ENCODE data around the gene PARD3. TPM values are rescaled to one million over a fixed set of nuclear protein-coding genes. Genes with fewer than 3 reads are reported as not detected.

The PARD3 gene
- polyA plus RNA-seq, 1 donor from 2014 or later: 12.4 TPM

- H3K4me2 ChIP-seq (ENCODE audit: low read length): no peak overlapping the region
- peaks cover 5% of the 10 kb centered on the region for H3K9me3 ChIP-seq (ENCODE audit: low read length)
- TF ChIP-seq EP300 (conservative IDR thresholded peaks at IDR 0.05; ENCODE audit: poor library complexity, severe bottlenecking) (no peak), EZH2 (IDR thresholded peaks at IDR 0.05; ENCODE audit: borderline replicate concordance, insufficient read depth, low read length, poor library complexity, severe bottlenecking) (no peak), REST (IDR thresholded peaks at IDR 0.05; ENCODE audit: borderline replicate concordance) (no peak), SMC3 (conservative IDR thresholded peaks at IDR 0.05; ENCODE audit: poor library complexity) (no peak), RAD21 (conservative IDR thresholded peaks at IDR 0.05) (no peak), TAF1 (IDR thresholded peaks at IDR 0.05; ENCODE audit: low read depth) (no peak)
- no peak overlapping the region for H3K9ac ChIP-seq (ENCODE audit: low read length)
- no peaks in the 10 kb centered on the region for H3K36me3 ChIP-seq (ENCODE audit: insufficient read depth, low read length)
- H3K27ac ChIP-seq (ENCODE audit: low read length): no peak overlapping the region
- H3F3A ChIP-seq (ENCODE audit: insufficient read depth, low read length, poor library complexity, severe bottlenecking): no peaks in the 10 kb centered on the region
- H3K27me3 ChIP-seq (ENCODE audit: insufficient read depth, low read depth, low read length): no peaks in the 10 kb centered on the region
- H3K4me3 ChIP-seq (ENCODE audit: low read length): no peak overlapping the region
- H3K9me2 ChIP-seq (ENCODE audit: insufficient read depth, low read length): no peaks in the 10 kb centered on the region
- no peak overlapping the region for H2AFZ ChIP-seq (ENCODE audit: low read depth, low read length)
- H4K20me1 ChIP-seq (ENCODE audit: insufficient read depth): no peaks in the 10 kb centered on the region
- no peaks in the 10 kb centered on the region for H3K79me2 ChIP-seq (replicated peaks; ENCODE audit: insufficient read depth, low read length)
Observed at GRCh38 chr10:34083567-34083966, 731.5 kb downstream of the PARD3 start.

DNA sequence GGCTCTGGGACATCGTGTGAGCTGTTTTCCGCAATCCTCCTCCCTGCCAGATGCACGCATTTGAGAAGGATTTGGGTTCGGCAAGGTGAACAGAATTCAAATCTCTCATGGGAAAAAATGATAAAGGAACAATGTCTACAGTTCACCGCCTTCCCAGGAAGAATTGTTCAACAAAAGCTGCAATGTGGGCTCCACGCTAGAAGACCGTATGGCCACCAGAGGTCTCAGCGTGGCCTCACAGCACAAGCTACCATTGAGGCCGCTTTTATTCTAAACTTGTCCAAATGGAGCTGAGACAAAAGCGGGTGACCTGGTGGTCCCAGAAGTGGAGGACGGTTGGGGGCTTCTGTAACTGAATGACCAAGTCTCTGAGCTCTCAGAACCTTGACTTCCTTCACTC is 733.1 kb downstream of the PARD3 start:
- no peak overlapping the region for H2AFZ ChIP-seq (ENCODE audit: low read depth, low read length)
- no peak overlapping the region for H3K9ac ChIP-seq (ENCODE audit: low read length)
- no peak overlapping the region for H3K27ac ChIP-seq (ENCODE audit: low read length)
- no peak overlapping the region for H3K4me2 ChIP-seq (ENCODE audit: low read length)
- peaks cover 5% of the 10 kb centered on the region for H3K9me3 ChIP-seq (ENCODE audit: low read length)
- H3K9me2 ChIP-seq (ENCODE audit: insufficient read depth, low read length): no peaks in the 10 kb centered on the region
- no peaks in the 10 kb centered on the region for H3K79me2 ChIP-seq (replicated peaks; ENCODE audit: insufficient read depth, low read length)
- no peak overlapping the region for H3K4me3 ChIP-seq (ENCODE audit: low read length)
- H3F3A ChIP-seq (ENCODE audit: insufficient read depth, low read length, poor library complexity, severe bottlenecking): no peaks in the 10 kb centered on the region
- H4K20me1 ChIP-seq (ENCODE audit: insufficient read depth): no peaks in the 10 kb centered on the region
- TF ChIP-seq SMC3 (conservative IDR thresholded peaks at IDR 0.05; ENCODE audit: poor library complexity) (no peak), RAD21 (conservative IDR thresholded peaks at IDR 0.05) (no peak), EP300 (conservative IDR thresholded peaks at IDR 0.05; ENCODE audit: poor library complexity, severe bottlenecking) (no peak), POLR2AphosphoS5 (IDR thresholded peaks at IDR 0.05) (no peak), MXI1 (conservative IDR thresholded peaks at IDR 0.05; ENCODE audit: poor library complexity, severe bottlenecking) (no peak)
- TF ChIP-seq, protein P1, sequence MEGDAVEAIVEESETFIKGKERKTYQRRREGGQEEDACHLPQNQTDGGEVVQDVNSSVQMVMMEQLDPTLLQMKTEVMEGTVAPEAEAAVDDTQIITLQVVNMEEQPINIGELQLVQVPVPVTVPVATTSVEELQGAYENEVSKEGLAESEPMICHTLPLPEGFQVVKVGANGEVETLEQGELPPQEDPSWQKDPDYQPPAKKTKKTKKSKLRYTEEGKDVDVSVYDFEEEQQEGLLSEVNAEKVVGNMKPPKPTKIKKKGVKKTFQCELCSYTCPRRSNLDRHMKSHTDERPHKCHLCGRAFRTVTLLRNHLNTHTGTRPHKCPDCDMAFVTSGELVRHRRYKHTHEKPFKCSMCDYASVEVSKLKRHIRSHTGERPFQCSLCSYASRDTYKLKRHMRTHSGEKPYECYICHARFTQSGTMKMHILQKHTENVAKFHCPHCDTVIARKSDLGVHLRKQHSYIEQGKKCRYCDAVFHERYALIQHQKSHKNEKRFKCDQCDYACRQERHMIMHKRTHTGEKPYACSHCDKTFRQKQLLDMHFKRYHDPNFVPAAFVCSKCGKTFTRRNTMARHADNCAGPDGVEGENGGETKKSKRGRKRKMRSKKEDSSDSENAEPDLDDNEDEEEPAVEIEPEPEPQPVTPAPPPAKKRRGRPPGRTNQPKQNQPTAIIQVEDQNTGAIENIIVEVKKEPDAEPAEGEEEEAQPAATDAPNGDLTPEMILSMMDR (IDR thresholded peaks at IDR 0.05; ENCODE audit: poor library complexity, severe bottlenecking): no peak
- H3K36me3 ChIP-seq (ENCODE audit: insufficient read depth, low read length): no peaks in the 10 kb centered on the region
- no peaks in the 10 kb centered on the region for H3K27me3 ChIP-seq (ENCODE audit: insufficient read depth, low read depth, low read length)

DNA sequence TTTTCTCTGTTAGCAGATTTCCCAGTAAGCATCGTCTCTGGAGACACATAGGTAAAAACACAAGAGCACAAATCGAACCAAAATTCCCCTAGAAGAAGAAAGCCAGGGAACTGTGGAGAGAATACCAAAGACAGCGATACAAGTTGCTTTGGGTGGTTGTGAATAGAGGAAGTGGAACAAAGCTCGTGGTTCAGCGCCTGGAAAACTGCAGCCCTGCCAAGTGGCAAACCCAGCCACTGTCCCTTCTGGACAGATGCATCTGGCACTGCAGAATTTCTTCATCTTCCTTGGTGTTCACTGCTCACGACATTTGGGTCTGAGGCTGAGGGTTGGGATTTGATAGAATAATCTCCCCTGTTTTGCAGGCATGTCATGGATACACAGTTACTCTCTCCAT is 733.8 kb downstream of the PARD3 start:
- peaks cover 5% of the 10 kb centered on the region for H3K9me3 ChIP-seq (ENCODE audit: low read length)
- H4K20me1 ChIP-seq (ENCODE audit: insufficient read depth): no peaks in the 10 kb centered on the region
- no peaks in the 10 kb centered on the region for H3K36me3 ChIP-seq (ENCODE audit: insufficient read depth, low read length)
- H3K27me3 ChIP-seq (ENCODE audit: insufficient read depth, low read depth, low read length): no peaks in the 10 kb centered on the region
- H3K4me2 ChIP-seq (ENCODE audit: low read length): no peak overlapping the region
- H3K4me3 ChIP-seq (ENCODE audit: low read length): no peak overlapping the region
- H2AFZ ChIP-seq (ENCODE audit: low read depth, low read length): no peak overlapping the region
- no peak for TF ChIP-seq SMC3 (conservative IDR thresholded peaks at IDR 0.05; ENCODE audit: poor library complexity)
- TF ChIP-seq REST (IDR thresholded peaks at IDR 0.05; ENCODE audit: borderline replicate concordance): no peak
- TF ChIP-seq POLR2AphosphoS5 (IDR thresholded peaks at IDR 0.05): no peak
- no peaks in the 10 kb centered on the region for H3K9me2 ChIP-seq (ENCODE audit: insufficient read depth, low read length)
- no peaks in the 10 kb centered on the region for H3K79me2 ChIP-seq (replicated peaks; ENCODE audit: insufficient read depth, low read length)
- no peaks in the 10 kb centered on the region for H3F3A ChIP-seq (ENCODE audit: insufficient read depth, low read length, poor library complexity, severe bottlenecking)
- no peak overlapping the region for H3K27ac ChIP-seq (ENCODE audit: low read length)
- no peak overlapping the region for H3K9ac ChIP-seq (ENCODE audit: low read length)
